Panc1 (cell line): ENCODE data around the gene FAM117A. TPM values are rescaled to one million over a fixed set of nuclear protein-coding genes. Genes with fewer than 3 reads are reported as not detected.
"Not testable (repeated sequence)": the region's sequence is repeated elsewhere in the genome, so short reads cannot be mapped to it uniquely, and the experiment has no call there.

ENCODE experiments used
- ATAC-seq: fragments of 200-7000 bp; cut with Tn5 transposase; 2 replicates; pipeline ENCODE4 v1.9.1; 2020; ENCODE audit warnings: mild to moderate bottlenecking, moderate library complexity
- BruUV-seq: library from RNA; stranded (reverse); fragments of 400-500 nt; replicated peaks from 2 replicates; lab custom pipeline; 2021; lab: Mats Ljungman, UMichigan
- CTCF ChIA-PET: fragments of 300-600 bp; sonication (Branson Sonifier 250); formaldehyde crosslinking; loops from one replicate; lab custom pipeline; 2022; ENCODE audit warnings: antibody characterized with exemption; lab: Charles Lee
- POLR2A ChIA-PET: fragments of 300-600 bp; sonication (Branson Sonifier 250); formaldehyde crosslinking; loops from one replicate; lab custom pipeline; 2022; ENCODE audit warnings: antibody characterized with exemption; lab: Charles Lee
- DNase-seq: peaks from one replicate; pipeline ENCODE4 v3.0.0-alpha.2; 2010; ENCODE audit warnings: low read depth, low spot score
- H3K27ac ChIP-seq: 2 replicates; pipeline ENCODE4 v1.5.1; 2011; ENCODE audit warnings: mild to moderate bottlenecking, low read length, inconsistent platforms
- H3K27me3 ChIP-seq: fragments of 200-500 bp; sonication (Bioruptor generic); 2 replicates; pipeline ENCODE4 v1.6.0; 2014; ENCODE audit warnings: low read length, inconsistent platforms; ENCODE audit not compliant: control insufficient read depth, insufficient read depth
- H3K36me3 ChIP-seq: fragments of 200-500 bp; sonication (Bioruptor generic); 2 replicates; pipeline ENCODE4 v1.5.1; 2014; ENCODE audit warnings: inconsistent platforms, mild to moderate bottlenecking, low read length, moderate library complexity; ENCODE audit not compliant: control insufficient read depth, insufficient read depth
- H3K4me1 ChIP-seq: 2 replicates; pipeline ENCODE4 v1.5.1; 2011; ENCODE audit warnings: inconsistent platforms, mild to moderate bottlenecking, low read length, moderate library complexity; ENCODE audit not compliant: control insufficient read depth, insufficient read depth
- H3K4me3 ChIP-seq, 2 experiments: 2 replicates each; pipeline ENCODE4 v1.5.1; 2011 to 2012; ENCODE audit warnings: low read depth in 2 of 2, low read length in 2 of 2, mild to moderate bottlenecking in 2 of 2, inconsistent platforms in 1 of 2, moderate library complexity in 1 of 2
- H3K9me3 ChIP-seq: fragments of 200-500 bp; sonication (Bioruptor generic); 2 replicates; pipeline ENCODE4 v1.5.1; 2014; ENCODE audit warnings: low read depth, mild to moderate bottlenecking, inconsistent platforms, low read length, moderate library complexity; ENCODE audit not compliant: control insufficient read depth, insufficient read depth
- CTCF ChIP-seq: fragments of 450-650 bp; IDR thresholded peaks from 2 replicates; pipeline ENCODE4 v1.5.1; 2017; ENCODE audit warnings: mild to moderate bottlenecking
- POLR2AphosphoS5 ChIP-seq: IDR thresholded peaks from 2 replicates; pipeline ENCODE4 v1.6.1; 2012; ENCODE audit warnings: mild to moderate bottlenecking, low read depth, low read length, moderate library complexity
- REST ChIP-seq, 2 experiments: IDR thresholded peaks; 2 replicates each; pipeline ENCODE4 v1.6.1; 2011 to 2012; ENCODE audit warnings: low read depth in 2 of 2, control low read depth in 1 of 2, low read length in 1 of 2, mild to moderate bottlenecking in 1 of 2, moderate library complexity in 1 of 2; ENCODE audit not compliant: insufficient read depth in 1 of 2
- SIN3A ChIP-seq: IDR thresholded peaks from 2 replicates; pipeline ENCODE4 v1.6.1; 2012; ENCODE audit warnings: low read depth, mild to moderate bottlenecking, low read length, moderate library complexity, borderline replicate concordance; ENCODE audit not compliant: insufficient read depth
- TCF7L2 ChIP-seq: IDR thresholded peaks from 2 replicates; pipeline ENCODE4 v1.6.1; 2011; ENCODE audit warnings: mild to moderate bottlenecking, low read depth, low read length, inconsistent platforms
- in situ Hi-C: cut with HindIII; loops from 2 replicates; pipeline ENCODE4 v1.10.0; 2016; ENCODE audit warnings: low sequenced_read_pairs, low pct_unique_long_range_greater_than_20kb
- intact Hi-C: fragments of 100-400 bp; cut with micrococcal nuclease; formaldehyde crosslinking; loops from one replicate; pipeline ENCODE4 v1.10.0; 2022; ENCODE audit not compliant: unreplicated experiment
- total RNA-seq: library from RNA; stranded (reverse); gene quantifications from one replicate; pipeline ENCODE4 v1.2.1, GENCODE V29; 2021; ENCODE audit not compliant: unreplicated experiment

The FAM117A gene
- total RNA-seq, 1 experiment from 2014 or later, result 8.0 TPM

GRCh38 chr17:49727380-49727779 is 36.6 kb downstream of the FAM117A start:
- CTCF ChIA-PET, result no interaction called here
- POLR2A ChIA-PET, result no interaction called here
- Histone ChIP-seq H3K27ac (no peak overlapping the region), H3K36me3 (no peaks in the 10 kb centered on the region), H3K27me3 (no peaks in the 10 kb centered on the region), H3K4me3 (no peak overlapping the region), H3K9me3 (no peaks in the 10 kb centered on the region), H3K4me1 (no peaks in the 10 kb centered on the region; the same call in 1 of the 2 replicates)
- intact Hi-C loops (no loop called here), in situ Hi-C loops (no loop called here)
- no peak for ATAC-seq
- no TSS peak for BruUV-seq
- no peak for TF ChIP-seq POLR2AphosphoS5
- no peak for TF ChIP-seq REST (IDR thresholded peaks at IDR 0.05; ENCODE audit: insufficient read depth in 1 of 2, low read depth in 2 of 2, low read length in 1 of 2)
- no peak for TF ChIP-seq TCF7L2
- no peak for TF ChIP-seq CTCF
- no peak for TF ChIP-seq SIN3A
- no peak for DNase-seq

- CTCF ChIA-PET, result no interaction called here
- BruUV-seq, result no TSS peak
- in situ Hi-C loops (no loop called here), intact Hi-C loops (no loop called here)
- TF ChIP-seq REST (IDR thresholded peaks at IDR 0.05; ENCODE audit: insufficient read depth in 1 of 2, low read depth in 2 of 2, low read length in 1 of 2), result no peak
- TF ChIP-seq CTCF, result no peak
- TF ChIP-seq POLR2AphosphoS5, result no peak
- TF ChIP-seq TCF7L2, result no peak
- TF ChIP-seq SIN3A, result no peak
- Histone ChIP-seq H3K36me3 (no peaks in the 10 kb centered on the region), H3K27ac (no peak overlapping the region), H3K9me3 (no peaks in the 10 kb centered on the region), H3K4me1 (no peaks in the 10 kb centered on the region), H3K27me3 (no peaks in the 10 kb centered on the region), H3K4me3 (no peak overlapping the region)
- ATAC-seq (no peak), DNase-seq (no peak)
- POLR2A ChIA-PET, result no interaction called here
Measured at GRCh38 chr17:49725452-49726130, 38.3 kb downstream of the FAM117A start.

GRCh38 chr17:49724552-49724951 is 39.4 kb downstream of the FAM117A start:
- CTCF ChIA-PET, result interaction anchor here (0.7 kb wide), 1 partner anchor 408 kb away, joined by 6 read pairs; no protein-coding TSS in a partner anchor
- in situ Hi-C loops, H3K27ac ChIP-seq: not testable (repeated sequence)

More at GRCh38 chr17:49724552-49724951, 39.4 kb downstream of the FAM117A start:
- ATAC-seq, H3K9me3 ChIP-seq, BruUV-seq, H3K36me3 ChIP-seq, H3K27me3 ChIP-seq, H3K4me1 ChIP-seq, H3K4me3 ChIP-seq, DNase-seq, POLR2A ChIA-PET, intact Hi-C loops: not testable (repeated sequence)
